MCF 10A (cell line): ENCODE measurements around the gene DSG4. TPM values are rescaled to one million over a fixed set of nuclear protein-coding genes. Genes with fewer than 3 reads are reported as not detected.

Experiments
- BruUV-seq: library from RNA; stranded (reverse); fragments of 400-500 nt; replicated peaks from 2 replicates; lab custom pipeline; 2021; lab: Mats Ljungman, UMichigan
- CTCF ChIA-PET: fragments of 300-600 bp; sonication (Branson Sonifier 250); formaldehyde crosslinking; extraction: SDS; loops from one replicate; lab custom pipeline; 2021; ENCODE audit warnings: antibody characterized with exemption, inconsistent platforms; lab: Yijun Ruan, JAX
- POLR2A ChIA-PET: fragments of 300-600, 350-650 bp; sonication (Branson Sonifier 250); formaldehyde crosslinking; extraction: SDS; loops from one replicate; lab custom pipeline; 2020; ENCODE audit warnings: antibody characterized with exemption, inconsistent platforms; lab: Yijun Ruan, JAX
- DNase-seq: peaks from one replicate; pipeline ENCODE4 v3.0.0-alpha.2; 2018; ENCODE audit not compliant: unreplicated experiment
- H3K27ac Mint-ChIP-seq: one replicate; pipeline ENCODE4 v1.8.0; 2022; ENCODE audit warnings: mild to moderate bottlenecking, low read depth, mixed read lengths; ENCODE audit not compliant: unreplicated experiment
- H3K27me3 Mint-ChIP-seq: one replicate; pipeline ENCODE4 v1.8.0; 2022; ENCODE audit warnings: mixed read lengths; ENCODE audit not compliant: insufficient read depth, unreplicated experiment
- H3K36me3 Mint-ChIP-seq: one replicate; pipeline ENCODE4 v1.8.0; 2022; ENCODE audit warnings: mild to moderate bottlenecking, moderate library complexity, mixed read lengths; ENCODE audit not compliant: insufficient read depth, unreplicated experiment
- H3K4me1 Mint-ChIP-seq: one replicate; pipeline ENCODE4 v1.8.0; 2022; ENCODE audit warnings: mixed read lengths; ENCODE audit not compliant: insufficient read depth, unreplicated experiment
- H3K4me3 Mint-ChIP-seq: one replicate; pipeline ENCODE4 v1.8.0; 2022; ENCODE audit warnings: mild to moderate bottlenecking, moderate library complexity, mixed read lengths; ENCODE audit not compliant: unreplicated experiment
- H3K9me3 Mint-ChIP-seq: one replicate; pipeline ENCODE4 v1.8.0; 2022; ENCODE audit warnings: mixed read lengths; ENCODE audit not compliant: unreplicated experiment
- intact Hi-C: fragments of 100-400 bp; cut with micrococcal nuclease; formaldehyde crosslinking; loops from 2 replicates; pipeline ENCODE4 v1.14.1; 2022
- total RNA-seq: library from RNA; stranded (reverse); gene quantifications from 2 replicates; pipeline ENCODE4 v1.2.3, GENCODE V29; 2022
- TF ChIP-seq, protein P1 (sequence below): fragments of 200-600 bp; IDR thresholded peaks from one replicate; pipeline ENCODE4 v1.8.0; 2022; ENCODE audit warnings: antibody characterized with exemption, mild to moderate bottlenecking; ENCODE audit not compliant: unreplicated experiment

Gene DSG4
- total RNA-seq, 1 experiment from 2014 or later = not detected

GRCh38 chr18:31371989-31372388 is 4.6 kb upstream of the DSG4 start:
- POLR2A ChIA-PET = no interaction called here
- H3K36me3 Mint-ChIP-seq = no peaks in the 10 kb centered on the region
- intact Hi-C loops = no loop called here
- TF ChIP-seq, protein P1, sequence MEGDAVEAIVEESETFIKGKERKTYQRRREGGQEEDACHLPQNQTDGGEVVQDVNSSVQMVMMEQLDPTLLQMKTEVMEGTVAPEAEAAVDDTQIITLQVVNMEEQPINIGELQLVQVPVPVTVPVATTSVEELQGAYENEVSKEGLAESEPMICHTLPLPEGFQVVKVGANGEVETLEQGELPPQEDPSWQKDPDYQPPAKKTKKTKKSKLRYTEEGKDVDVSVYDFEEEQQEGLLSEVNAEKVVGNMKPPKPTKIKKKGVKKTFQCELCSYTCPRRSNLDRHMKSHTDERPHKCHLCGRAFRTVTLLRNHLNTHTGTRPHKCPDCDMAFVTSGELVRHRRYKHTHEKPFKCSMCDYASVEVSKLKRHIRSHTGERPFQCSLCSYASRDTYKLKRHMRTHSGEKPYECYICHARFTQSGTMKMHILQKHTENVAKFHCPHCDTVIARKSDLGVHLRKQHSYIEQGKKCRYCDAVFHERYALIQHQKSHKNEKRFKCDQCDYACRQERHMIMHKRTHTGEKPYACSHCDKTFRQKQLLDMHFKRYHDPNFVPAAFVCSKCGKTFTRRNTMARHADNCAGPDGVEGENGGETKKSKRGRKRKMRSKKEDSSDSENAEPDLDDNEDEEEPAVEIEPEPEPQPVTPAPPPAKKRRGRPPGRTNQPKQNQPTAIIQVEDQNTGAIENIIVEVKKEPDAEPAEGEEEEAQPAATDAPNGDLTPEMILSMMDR = no peak
- no peaks in the 10 kb centered on the region for H3K4me1 Mint-ChIP-seq
- no peaks in the 10 kb centered on the region for H3K9me3 Mint-ChIP-seq
- no peak for DNase-seq
- H3K4me3 Mint-ChIP-seq = no peak overlapping the region
- no peaks in the 10 kb centered on the region for H3K27me3 Mint-ChIP-seq
- CTCF ChIA-PET = interaction anchor here (1.0 kb wide), 1 partner anchor 9 kb away, joined by 3 read pairs; no protein-coding TSS in a partner anchor
- H3K27ac Mint-ChIP-seq = no peak overlapping the region
- no TSS peak for BruUV-seq

GRCh38 chr18:31373641-31374040 is 2.9 kb upstream of the DSG4 start:
- POLR2A ChIA-PET = interaction anchor here (0.7 kb wide), 1 partner anchor 127 kb away, joined by 3 read pairs; no protein-coding TSS in a partner anchor
- intact Hi-C loops = no loop called here

GRCh38 chr18:31380912-31381311 is 4.3 kb downstream of the DSG4 start:
- CTCF ChIA-PET = interaction anchor here (0.7 kb wide), 1 partner anchor 307 kb away, joined by 3 read pairs; no protein-coding TSS in a partner anchor
- no peak for DNase-seq

More at GRCh38 chr18:31373641-31374040, 2.9 kb upstream of the DSG4 start:
- Mint-ChIP-seq H3K27me3 (no peaks in the 10 kb centered on the region), H3K27ac (no peak overlapping the region), H3K4me1 (no peaks in the 10 kb centered on the region), H3K9me3 (no peaks in the 10 kb centered on the region), H3K36me3 (no peaks in the 10 kb centered on the region), H3K4me3 (no peak overlapping the region)
- TF ChIP-seq, protein P1 = no peak
- no TSS peak for BruUV-seq
- CTCF ChIA-PET = no interaction called here
- DNase-seq = no peak

DNA sequence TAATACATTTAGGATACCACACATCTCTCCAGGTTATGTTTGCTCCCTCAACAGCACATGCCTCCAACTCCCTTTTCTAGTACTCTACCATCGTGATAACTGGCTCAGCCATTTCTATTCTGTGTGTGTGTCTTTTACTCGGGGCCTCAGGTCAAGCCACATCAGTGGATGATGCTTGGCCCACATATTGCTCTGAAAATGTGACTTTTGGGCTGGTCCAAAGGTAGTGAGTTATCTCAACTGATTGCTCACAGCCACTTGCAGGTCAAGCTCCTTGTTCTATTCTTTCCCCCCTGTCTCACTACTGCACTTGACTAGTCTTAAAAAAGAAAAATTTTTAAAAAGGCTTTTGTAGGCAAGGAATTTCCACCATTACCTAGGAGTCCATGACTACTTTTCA is 5.5 kb downstream of the DSG4 start:
- POLR2A ChIA-PET = no interaction called here
- BruUV-seq = no TSS peak
- Mint-ChIP-seq H3K36me3 (peaks cover 6% of the 10 kb centered on the region), H3K4me1 (no peaks in the 10 kb centered on the region), H3K4me3 (no peak overlapping the region), H3K9me3 (no peaks in the 10 kb centered on the region), H3K27ac (no peak overlapping the region), H3K27me3 (no peaks in the 10 kb centered on the region)
- DNase-seq = no peak
- intact Hi-C loops = no loop called here
- TF ChIP-seq, protein P1 = no peak
- CTCF ChIA-PET = no interaction called here

More at GRCh38 chr18:31380912-31381311, 4.3 kb downstream of the DSG4 start:
- H3K4me1 Mint-ChIP-seq = no peaks in the 10 kb centered on the region
- POLR2A ChIA-PET = interaction anchor here (2.1 kb wide), 1 partner anchor 56 kb away, joined by 6 read pairs; no protein-coding TSS in a partner anchor
- TF ChIP-seq, protein P1 = no peak
- no peaks in the 10 kb centered on the region for H3K9me3 Mint-ChIP-seq
- no peaks in the 10 kb centered on the region for H3K27me3 Mint-ChIP-seq
- H3K27ac Mint-ChIP-seq = no peak overlapping the region
- peaks cover 6% of the 10 kb centered on the region for H3K36me3 Mint-ChIP-seq
- intact Hi-C loops = no loop called here
- H3K4me3 Mint-ChIP-seq = no peak overlapping the region
- no TSS peak for BruUV-seq
